OCI-LY1 (cell line): ENCODE measurements around the gene PRKAR1A.

Experiments
- CTCF ChIP-seq: fragments of 200-600 bp; sonication (generic), shearing (Covaris generic); IDR thresholded peaks from 2 replicates; pipeline ENCODE4 v1.5.1; 2017; ENCODE audit warnings: mild to moderate bottlenecking, antibody characterized with exemption, low read length, moderate library complexity, mixed read lengths
- EZH2 ChIP-seq: fragments of 200-600 bp; sonication (generic), shearing (Covaris generic); IDR thresholded peaks from 2 replicates; pipeline ENCODE4 v1.8.0; 2017; ENCODE audit warnings: borderline replicate concordance, mixed run types, mild to moderate bottlenecking, antibody characterized with exemption, low read length, moderate library complexity, mixed read lengths

GRCh38 chr17:68559316-68559715 is 47.1 kb downstream of the PRKAR1A start:
- TF ChIP-seq CTCF (no peak), EZH2 (no peak)
